ENCODE measurements around the gene RALGPS1.

The RALGPS1 gene

DNA sequence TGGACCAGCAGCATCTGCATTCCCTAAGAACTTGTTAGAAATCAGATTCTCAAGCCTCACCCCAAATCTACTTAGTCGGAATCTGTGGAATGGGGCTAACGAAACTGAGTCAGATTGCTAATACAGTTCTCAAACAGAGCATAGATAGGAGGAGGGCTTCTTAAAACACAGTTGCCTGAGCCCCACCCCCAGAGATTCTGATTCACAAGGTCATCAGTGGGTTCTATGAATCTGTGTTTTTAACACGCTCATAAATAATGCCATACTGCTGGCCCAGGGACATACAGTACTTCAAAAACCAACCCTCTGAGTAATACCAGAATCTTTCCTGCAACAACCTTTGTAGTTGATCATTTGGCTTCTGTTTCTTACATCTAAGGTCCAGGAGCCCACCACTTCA lies 317.1 kb downstream of the RALGPS1 start:
- no peak for DNase-seq

DNA sequence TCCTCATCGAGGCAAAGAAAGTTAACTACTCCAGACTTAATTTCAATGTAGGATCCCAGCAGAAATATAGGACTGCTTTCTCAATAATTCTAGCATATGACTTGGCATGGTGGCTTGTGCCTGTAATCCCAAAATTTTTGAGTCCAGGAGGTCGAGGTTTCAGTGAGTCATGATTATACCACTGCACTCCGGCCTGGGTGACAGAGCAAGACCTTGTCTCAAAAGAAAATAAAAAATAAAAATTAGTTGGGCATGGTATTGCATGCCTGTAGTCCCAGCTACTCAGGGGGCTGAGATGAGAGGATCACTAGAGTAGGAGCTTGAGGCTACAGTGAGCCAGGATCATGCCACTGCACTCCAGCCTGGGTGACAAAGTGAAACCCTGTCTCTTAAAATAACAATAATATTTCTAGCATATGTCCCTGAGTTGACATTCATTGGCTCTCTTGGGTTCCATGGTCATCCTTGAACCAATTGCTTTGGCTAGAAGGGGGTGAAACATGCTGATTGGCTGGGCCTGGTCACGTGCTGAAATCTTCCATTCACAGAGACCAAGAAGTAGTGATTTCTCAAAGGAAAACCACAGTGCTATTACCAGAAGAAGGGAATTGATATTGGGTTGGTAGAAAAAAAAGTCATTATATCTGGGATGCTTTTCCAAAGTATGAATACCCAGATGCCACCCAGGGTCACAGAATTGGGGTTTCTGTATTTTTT lies 318.4 kb downstream of the RALGPS1 start:
- peak; percentile 48 for DNase-seq

DNA sequence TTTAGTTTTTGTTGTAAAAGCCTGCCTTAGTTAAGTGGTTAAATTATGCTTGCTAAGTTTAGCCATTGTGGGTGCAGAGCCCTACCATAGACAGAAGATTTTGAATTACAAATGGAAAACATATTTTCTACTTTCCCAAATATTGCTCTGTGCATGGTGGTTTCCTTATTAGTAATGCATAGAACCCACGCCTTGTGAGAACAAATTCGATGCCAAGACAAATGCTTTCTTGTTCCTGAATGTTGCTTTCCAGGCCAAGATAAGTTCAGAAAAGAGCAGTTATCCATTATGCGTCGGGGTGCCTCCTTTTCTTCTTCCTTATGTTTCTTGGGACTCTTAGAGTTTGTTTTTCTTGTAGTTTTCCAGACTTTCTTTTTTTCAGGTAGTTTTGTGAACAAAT lies 319.0 kb downstream of the RALGPS1 start:
- DNase-seq: no peak

DNA sequence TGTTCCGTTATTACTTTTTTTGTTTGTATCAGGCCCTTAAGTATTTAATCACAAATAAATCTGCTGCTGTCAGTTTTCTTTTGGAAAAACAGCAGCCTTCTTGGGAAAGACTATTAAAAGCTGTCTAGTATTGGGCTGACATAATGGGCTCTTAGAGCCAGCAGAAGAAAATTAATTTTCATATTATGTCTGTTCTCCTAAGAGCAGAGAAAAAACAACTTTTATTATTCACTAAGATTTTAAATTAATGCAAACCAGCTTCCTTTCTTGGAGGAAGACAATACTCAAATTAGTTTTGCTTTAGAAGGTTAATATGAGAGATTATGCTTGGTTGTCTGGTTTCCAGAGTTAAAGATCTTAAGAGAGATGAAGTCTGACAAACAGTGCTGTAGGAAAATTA lies 319.4 kb downstream of the RALGPS1 start:
- no peak for DNase-seq

DNA sequence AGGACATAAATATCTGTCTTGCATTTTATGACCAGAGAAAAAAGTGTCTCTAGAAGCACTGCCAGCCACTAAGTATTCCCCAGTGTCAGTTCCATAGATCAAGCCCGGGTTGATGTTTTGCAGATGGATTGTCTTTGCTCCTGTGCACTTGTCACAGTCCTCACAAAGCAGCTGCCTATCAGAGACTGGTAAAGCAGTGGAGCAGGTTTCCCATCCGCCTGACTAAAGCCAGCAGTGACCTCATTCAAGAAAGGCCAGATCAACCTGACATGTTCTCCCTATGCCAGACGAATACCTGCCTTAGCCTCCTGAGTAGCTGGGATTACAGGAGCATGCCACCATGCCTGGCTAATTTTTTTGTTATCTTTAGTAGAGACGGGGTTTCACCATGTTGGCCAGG lies 323.2 kb downstream of the RALGPS1 start:
- no peak for DNase-seq

DNA sequence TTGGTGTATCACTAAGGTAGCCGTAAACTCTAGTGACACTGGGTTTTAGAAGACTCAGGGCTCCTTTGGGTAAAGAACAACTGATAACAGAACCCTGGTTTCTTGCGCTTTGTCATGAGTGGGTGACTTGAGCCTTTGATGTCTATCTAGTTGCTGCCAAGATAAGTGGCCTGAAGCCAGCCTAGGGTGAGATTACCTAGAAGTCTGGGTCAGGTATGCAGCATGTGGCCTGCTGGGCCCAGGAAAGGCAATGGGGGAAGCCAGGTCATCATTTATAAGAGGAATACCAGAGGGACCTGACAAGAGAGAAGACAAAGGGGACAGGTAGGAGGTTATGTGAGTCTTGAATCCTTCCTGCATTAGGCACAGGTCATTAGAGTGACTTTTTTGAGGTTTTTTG lies 326.8 kb downstream of the RALGPS1 start:
- DNase-seq: no peak

DNA sequence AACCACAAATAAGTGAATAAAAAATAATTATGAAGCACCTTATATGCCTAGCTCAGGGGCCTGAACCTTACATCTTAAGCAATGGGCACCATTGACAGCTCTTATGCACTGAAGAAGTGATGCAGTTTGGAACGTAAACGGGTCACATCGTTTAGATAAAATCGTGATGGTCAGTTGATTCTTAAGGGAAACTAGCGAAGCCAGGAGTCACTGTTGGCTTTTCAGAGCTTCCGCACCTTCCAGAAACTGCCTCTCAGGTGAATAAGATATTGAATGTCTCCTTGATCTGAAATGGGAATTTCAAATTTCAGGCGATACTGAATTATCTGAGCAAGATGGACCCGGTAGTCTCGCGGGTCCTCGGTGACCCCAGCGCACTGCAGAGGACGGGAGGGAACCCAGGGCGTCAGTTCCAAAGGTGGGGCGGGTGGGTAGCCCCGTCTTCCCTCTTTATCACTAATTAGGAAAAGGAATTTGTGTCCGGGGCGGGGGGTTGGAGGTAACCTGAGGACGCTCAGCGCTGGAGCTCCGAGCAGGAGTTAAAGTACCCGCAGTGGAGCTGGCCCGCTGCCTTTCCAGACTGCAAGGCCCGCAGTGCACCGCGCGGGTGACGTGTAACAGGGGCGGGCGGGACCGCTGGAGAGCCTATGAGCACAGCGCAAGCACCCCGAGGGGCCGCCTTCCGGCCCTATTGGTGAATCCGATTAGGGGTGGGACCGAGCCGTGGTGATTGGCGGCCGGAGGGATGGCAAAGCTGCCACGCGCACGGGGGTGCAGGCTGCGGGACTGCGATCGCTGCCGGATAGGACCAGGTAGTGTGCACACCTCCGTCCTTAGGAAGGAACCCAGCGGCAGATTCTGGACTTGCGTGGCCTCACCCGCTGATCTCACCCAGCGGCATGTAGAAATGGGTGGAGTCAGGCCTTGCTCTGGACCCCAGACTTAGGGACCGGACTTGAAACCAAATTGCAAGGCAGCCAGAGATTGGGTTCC lies 330.3 kb downstream of the RALGPS1 start:
- peak; percentile 94 for DNase-seq

DNA sequence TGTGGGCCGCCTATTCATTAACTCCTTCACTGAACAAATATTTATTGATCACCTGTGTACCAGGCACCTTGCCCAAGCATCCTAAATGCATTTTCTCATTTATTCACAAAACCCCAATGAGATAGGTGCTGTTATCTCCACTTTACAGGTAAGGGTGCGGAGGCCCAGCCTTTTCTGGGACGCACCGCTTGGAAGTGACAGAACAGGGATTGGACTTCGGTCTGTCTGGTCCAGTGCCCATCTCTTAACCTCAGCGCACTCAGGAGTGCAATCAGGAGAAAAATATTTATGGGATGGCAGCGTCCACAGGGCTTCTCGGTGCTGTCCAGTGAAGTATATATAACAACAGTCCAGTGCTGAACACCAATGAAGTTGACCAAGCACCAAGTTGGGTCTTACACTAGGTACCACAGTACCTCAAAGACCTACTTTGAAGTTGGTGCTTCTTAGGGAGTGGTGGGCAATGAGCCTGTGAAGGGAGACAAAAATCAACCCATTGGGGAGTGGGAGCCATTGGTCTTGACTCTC lies 331.1 kb downstream of the RALGPS1 start:
- no peak for DNase-seq

DNA sequence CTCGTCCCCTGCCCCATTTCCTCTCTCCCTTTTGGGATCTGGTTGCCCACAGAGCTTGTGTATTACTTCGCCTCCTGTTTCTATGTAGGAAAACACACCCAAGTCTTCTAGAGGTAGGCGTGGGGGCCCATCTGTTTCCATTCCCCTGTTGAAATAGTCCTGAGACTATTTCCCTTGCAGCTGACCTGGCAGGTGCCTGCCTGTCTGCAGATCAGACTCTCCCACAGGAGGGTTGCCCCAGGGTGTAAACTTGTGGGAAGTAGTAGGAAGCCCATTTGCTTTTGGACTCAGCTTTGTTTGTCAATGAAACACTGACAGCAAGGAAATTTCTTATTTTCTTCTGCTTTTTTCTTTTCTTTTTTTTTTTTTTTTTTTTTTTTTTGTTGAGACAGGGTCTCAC lies 333.7 kb downstream of the RALGPS1 start:
- DNase-seq: no peak

DNA sequence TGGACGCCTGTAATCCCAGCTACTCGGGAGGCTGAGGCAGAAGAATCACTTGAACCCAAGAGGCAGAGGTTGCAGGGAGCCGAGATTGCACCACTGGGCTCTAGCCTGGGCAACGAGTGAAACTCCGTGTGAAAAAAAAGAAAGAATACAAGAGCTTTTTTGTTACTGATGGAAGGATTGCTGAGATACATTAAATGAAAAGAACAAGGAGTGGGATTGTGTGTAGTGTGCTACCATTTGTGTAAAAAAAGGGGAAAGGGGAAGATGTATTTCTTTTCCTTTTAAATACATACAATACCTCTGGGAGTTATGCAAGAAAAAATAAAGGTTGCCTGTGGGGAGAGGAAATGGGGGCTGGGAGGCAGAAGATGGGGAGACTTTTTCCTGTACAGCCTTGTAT lies 335.3 kb downstream of the RALGPS1 start:
- DNase-seq: no peak

DNA sequence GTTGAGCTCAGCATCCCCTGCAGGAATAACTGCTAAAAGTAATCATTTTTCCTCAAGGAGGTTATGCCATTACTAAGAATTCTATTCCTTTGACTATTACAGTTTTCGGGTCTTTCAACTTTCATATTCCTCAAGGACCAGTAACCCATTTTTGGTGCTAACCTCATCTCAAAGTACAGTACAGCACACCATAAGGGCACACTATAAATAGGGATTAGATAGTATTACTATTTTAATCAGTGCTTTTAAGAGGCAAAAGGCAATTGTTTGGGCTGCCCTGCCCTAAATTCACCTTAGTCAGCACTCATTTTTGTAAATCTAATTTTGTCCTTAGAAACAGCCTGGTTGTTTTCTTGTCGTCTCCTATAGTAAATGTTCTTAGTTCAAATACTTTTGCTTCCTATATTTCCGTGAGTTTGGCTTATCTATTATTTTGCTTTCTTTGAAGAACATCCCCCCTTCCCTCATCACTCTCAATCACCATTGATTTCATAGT lies 336.4 kb downstream of the RALGPS1 start:
- no peak for DNase-seq

DNA sequence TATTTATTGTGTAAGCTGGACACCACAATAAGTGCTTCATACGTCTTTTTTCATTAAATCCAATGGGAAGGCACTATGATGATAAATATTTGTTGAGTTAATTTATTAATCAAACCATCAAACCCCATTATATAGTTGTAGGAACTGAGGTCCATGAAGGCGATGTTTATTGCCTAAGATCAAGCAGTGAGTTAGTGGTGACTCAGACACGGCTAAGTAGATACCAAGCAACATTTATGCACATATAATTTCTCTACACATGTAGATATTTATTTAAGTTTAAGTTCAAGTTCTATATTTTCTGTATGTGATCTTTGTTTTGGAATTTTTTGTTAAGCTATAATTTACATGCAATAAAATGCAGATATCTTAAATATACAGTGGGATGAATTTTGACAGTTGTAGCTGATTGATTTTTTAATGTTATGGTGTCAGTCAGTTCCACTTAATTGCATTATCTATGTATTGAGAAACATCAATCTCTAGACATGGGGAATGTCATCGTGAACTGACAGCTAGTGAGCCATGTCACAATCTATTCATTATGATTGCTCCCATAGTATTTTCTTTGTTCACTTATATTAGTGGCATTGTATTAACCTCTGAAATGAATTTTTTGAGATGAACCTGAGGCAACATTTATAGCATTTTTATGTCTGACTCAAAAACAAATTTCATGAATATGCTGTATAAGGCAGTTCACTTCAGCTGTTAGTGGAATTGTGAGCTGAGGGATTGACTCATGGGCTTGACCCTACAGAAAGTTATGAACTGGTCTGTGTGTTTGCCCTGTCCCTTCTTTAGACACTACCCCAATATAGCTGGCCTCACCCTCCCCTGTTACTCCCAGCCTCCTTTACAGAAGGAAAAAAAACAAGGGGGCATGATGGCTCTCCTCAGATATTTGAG lies 338.1 kb downstream of the RALGPS1 start:
- no peak for DNase-seq

DNA sequence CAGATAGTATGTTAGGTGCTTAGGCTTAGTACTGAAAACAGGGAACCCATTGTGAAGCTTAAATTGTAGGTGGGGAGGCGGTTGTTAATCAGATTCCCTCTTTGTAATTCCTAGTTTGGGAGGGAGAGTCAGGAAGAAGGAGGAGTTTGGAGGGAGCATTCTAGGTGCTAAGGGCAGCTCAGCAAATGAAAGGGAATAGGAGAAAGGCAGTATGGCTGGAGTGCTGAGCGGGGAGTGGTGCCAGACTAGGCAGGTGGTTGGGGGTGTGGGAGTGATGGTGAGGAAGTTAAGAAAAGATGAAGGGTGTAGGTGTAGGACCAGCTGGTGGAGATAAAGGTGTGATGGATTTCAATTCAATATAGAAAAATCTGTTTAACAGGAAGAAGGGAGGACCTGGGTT lies 338.9 kb downstream of the RALGPS1 start:
- DNase-seq: no peak

DNA sequence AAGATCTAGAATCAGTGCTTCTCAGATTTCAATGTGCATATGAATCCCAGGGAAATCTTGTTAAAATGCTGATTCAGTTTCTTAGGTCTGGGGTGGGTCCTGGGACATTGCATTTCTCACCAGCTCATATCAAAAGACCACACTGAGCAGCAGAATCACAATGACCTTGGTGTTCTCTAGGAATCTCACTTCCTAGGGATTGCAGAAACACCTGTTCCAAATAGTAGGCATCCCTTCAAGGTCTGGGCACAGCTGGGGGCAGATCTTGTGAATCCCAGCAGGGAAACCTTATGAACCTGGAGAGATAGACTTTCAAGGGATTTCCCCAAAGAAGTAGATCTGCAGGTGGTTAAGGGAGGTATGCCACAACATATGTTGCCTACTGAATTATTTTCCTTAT lies 341.1 kb downstream of the RALGPS1 start:
- DNase-seq: no peak

DNA sequence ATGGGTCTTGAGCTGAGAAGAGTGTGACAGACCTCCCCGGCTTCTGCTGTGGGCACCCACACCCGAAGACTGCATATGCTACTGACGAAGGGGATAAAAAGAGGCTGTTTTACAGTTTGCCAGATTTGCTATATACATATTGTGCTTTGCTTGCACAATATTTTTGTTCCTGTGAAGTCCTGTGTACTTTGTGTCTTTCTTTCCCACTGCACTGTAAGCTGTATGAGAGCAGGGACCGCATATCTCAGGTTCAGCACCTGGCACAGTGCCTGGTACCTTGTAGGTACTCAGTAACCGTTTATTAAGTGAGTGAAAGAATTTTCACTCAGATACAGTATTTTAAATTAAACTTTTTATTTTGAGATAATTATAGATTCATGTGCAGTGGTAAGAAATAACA lies 341.7 kb downstream of the RALGPS1 start:
- no peak for DNase-seq

DNA sequence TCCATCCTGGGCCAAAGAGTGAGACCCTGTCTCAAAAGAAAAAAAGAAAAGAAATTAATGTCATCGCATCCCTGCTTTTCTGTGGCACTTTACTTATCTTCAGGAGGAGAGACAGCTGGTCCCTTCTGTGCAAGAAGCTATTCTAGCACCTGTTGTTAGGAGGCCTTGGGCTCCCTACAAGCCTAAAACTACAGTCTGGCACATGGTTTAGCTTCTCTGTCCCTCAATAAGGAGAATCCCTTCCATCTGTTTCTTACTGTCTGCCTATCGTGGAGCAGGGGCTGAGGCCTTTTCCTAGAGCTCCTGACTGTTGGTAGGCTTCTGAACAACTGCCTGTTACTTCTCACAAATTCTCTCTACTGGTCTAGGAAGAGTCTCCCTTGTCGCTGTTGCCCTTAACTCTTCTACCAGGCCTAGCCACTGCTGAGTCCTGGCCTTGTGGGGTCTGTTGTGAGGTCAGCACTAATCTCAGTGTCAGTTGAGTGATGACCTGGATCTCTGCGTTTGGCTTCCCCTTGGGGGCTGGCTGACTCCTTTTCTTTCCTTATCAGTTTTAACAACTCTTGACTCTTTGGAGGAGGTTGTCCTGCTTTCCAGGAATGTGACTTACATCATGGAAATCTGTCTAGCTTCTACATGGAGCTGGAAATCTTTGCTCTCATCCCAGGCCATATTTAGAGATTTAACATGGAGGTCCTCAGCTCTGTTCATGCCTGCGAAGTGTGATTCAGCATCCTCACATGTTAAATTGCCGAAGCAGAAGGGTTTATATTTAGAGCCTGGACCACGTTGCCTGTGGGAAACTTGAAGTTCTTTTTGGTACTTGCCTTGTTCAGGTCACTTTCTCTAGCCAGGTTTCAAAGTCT lies 344.3 kb downstream of the RALGPS1 start:
- no peak for DNase-seq

DNA sequence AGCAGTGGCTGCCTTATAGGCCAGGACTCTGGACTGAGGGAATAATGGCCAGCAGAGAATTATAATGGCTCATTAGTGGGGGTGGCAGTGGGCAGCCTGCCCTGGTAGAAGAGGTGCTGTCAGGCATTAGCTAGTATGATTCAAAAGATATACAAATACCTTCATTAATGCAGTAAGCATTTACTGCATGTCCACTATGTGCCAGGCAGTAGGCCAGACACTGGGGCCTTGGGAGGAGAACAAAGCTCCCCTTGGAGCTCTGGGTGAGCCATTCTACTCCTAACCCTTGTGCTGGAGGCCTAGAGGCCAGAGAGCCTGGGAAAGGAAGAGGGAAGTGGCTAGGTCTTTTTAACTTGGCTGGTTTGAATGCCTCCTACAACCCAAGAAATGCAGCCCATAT lies 348.0 kb downstream of the RALGPS1 start:
- DNase-seq: no peak

DNA sequence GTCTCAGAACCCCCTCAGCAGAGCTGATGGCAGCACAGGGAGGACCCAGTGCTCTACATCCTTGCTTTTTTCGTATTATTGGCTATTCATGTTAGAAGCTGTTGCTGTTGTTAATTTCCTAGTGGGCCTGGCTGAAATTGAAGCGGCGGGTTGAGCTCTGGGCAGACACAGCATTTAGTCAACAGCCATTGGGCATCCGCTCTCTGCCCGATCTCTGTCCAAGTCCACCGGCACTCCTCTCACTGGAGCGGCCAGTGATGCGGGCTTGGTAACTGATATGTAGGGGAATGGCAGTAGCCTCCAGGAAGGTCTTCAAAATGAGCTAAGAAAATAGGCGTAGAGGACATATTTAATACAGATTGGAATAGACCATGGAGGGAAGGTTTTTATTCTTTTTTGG lies 348.7 kb downstream of the RALGPS1 start:
- DNase-seq: no peak

DNA sequence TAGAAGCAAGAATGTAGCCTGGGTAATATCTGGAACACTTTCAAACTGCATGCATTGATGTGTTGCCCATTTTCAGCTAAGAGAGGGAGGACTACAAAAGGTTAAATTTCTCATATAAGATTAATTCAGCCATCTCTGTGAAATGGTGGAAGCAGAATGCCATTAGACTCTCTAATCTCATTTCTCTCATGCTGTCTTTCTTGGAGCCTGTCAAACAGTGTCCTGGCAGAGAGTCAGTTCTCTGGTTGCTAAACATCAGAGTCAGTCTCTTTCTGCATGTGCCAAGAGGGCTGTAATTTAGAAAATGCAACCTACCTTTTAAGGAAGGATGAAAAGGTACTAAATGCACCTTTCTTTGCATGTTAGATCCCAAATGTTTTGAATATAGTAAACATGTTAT lies 349.1 kb downstream of the RALGPS1 start:
- DNase-seq: no peak

DNA sequence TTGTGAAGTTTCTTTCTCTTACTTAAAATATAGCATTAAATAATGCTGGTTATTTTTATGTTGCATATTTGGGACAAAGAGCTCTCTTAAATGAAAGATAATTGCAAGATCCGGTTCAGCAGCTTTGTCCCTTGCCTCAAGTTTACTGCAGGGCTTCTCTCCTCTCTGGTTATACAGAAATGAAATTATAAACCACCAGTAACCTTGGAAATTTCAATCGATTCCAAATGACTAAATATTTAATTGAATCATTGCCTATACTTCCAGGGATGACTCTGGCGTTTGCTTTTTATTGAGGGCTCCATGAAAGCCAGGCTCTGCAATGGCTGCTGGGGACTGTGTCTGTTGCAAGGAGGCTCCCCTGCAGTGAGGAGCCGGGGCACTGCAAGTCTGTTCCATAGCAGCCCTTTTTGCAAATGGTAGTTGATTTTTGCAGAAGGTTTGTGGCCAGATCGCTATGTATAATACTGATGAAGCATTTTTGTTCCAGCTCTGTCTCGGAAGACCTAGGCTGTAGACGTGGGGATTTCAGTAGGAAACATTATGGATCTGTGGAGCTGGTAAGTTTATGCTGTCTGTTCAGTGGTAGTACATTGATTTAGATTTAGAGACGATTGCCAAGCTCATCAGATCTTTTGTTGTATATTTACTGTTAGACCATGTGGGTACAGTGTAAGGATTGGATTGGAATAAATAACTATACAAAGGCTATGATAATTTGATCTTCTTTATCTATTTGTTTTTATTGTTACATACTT lies 350.1 kb downstream of the RALGPS1 start, which contains the start of gene GARNL3:
Gene GARNL3 (plus strand): TSS at position 313 of the 758 bp plus-strand sequence. CDS start 104 bp downstream, at position 417.
- no peak for DNase-seq

Data from fibroblast of skin of back (primary cell).